ENCODE measurements around the gene PPP2R2C.

- TF ChIP-seq SUZ12 (IDR thresholded peaks at IDR 0.05; ENCODE audit: extremely low read depth, insufficient read depth, insufficient read length) = no peak
- TF ChIP-seq YY1 (IDR thresholded peaks at IDR 0.05; ENCODE audit: insufficient read depth, insufficient read length) = no peak
Measured at GRCh38 chr4:6509587-6509986, 37.2 kb upstream of the PPP2R2C start.

All from NT2/D1 (cell line).